HG03108 (cell line): ENCODE results near the gene SLC25A36.
"Not testable (repeated sequence)": the region's sequence is repeated elsewhere in the genome, so short reads cannot be mapped to it uniquely, and the experiment has no call there.

Experiments used
- ATAC-seq: cut with Tn5 transposase; IDR thresholded peaks from one replicate; pipeline ENCODE4 v1.9.1; 2021; ENCODE audit warnings: moderate library complexity; ENCODE audit not compliant: unreplicated experiment

The SLC25A36 gene

GRCh38 chr3:140994316-140994715, 52.7 kb downstream of the SLC25A36 start:
- no peak for ATAC-seq

DNA sequence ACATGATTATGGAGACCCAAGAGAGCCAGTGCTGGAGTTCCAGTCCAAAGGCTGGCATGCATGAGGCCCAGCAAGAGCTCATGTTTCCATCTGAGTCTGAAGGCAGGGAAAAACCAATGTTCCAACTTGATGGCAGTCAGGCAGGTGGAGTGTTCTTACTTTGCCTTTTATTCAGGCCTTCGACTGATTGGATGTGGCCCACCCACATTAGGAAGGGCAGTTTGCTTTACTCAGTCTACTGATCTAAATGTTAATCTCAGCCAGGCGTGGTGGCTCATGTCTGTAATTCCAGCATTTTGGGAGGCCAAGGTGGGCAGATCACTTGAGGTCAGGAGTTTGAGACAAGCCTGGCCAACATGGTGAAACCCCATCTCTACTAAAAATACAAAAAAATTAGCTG, 53.2 kb downstream of the SLC25A36 start:
- not testable (repeated sequence) for ATAC-seq

GRCh38 chr3:140995881-140996280, 54.2 kb downstream of the SLC25A36 start:
- ATAC-seq = no peak

DNA sequence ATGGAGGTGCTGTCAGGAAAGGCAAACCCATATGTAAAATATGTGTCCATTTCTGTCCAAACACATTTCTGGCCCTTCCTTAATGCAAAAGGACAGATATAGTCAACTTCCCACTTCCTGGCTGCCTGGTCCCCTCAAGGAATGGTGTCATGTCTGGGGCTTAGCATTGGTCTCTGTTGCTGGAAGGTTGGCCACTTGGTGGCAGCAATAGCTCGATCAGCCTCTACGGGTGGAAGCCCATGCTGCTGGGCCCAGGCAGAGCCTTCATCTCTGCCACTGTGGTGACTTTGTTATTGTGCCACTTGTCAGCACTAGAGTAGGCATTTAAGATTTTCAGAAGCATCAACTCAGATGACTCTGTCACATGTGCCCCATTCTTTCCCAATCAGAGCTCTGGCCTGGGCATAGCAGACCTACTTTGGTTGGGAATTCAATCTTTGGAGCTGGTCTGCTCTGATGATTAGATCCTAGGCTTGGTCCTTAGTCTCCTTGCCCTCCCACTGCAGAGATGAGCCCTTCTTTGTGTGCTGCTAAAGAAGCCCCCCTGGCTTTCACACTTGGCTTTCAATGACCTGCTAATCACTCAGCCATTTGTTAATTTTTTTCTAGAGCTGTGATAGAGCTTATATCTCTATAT, 58.5 kb downstream of the SLC25A36 start:
- peak; percentile 61 for ATAC-seq

DNA sequence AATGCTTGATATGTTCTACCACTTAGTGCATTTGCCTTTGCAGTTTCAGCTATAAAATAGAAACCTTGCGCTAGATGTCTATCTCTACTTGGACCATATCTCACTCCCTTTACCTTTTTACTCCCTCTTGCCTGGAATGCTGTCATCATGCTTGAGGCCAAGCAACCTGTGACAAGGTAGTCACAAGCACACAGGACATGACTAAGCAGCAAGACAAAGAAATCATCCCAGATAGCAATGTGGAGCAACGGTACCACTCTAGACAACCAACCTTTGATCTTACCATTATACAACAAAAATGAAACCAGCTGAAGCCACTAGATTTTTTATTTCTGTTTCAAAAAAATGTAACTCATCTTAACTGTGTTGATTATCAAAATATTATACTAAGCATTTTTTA, 59.0 kb downstream of the SLC25A36 start:
- ATAC-seq = no peak

DNA sequence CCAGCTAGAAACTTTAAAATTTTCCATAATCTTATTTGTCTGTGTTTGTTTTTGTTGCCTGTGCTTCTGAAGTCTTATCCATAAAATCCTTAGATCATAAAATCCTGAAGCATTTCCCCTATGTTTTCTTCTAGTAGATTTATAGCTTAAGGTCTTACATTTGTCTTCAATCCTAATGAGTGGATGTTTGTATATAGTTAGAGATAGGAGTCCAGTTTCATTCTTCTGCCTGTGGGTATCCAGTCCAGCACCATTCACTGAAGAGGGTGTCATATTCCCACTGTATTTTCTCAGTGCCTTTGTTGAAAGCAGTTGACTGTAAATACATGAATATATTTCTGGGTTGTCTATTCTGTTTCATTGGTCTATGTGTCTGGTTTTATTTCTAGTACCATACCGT, 64.7 kb downstream of the SLC25A36 start:
- ATAC-seq = no peak

DNA sequence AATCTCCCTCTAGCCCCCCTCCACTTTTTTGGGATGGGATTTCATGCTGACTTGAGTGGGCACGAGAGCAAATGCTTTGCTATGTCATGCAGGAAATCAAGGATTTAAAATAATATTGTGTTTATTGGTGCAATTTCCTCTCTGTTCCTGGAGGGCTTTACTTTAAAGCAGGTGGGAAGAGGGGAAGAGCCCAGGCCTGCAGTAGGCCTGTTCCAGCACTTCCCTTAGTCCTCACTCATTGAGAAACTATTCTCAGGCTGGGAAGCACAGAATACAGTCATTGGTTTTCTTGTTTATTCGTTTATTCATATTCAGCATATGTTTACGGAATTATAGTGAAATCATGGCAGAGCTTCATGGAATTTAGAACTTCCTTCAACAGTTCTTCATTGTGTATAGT, 67.9 kb downstream of the SLC25A36 start:
- no peak for ATAC-seq

- ATAC-seq = peak; percentile 83
Observed at GRCh38 chr3:141011232-141011996, 69.8 kb downstream of the SLC25A36 start.

DNA sequence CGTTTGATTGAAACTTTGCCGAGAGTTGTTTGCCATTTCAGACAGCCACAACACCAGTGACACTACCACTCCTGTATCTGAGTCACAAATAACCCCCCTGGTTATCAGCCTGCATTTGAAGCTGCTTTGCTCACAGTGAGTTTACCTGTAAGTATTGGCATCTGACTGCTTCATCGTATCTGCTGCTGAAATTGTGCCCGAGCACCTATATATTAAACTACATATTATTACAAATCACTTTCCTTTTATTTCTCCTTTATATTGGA, 70.3 kb downstream of the SLC25A36 start:
- ATAC-seq = no peak

DNA sequence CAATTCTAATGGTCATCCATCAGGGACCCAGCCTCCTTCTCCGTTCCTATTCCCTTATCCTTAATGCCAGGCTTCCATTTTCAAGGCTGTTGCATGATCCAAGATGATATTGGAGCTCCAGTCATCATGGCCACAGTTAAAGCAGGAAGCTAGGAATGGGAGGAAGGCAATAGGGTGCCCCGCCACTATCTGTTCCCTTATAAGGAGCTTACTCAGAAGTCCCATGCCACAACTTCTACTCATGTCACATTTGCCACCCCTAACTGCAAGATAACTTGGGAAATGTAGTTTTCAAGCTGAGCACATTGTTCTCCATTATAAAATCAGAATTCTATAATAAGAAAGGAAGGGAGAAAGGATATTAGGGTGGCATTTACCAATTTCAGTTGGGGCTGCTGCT, 70.9 kb downstream of the SLC25A36 start:
- no peak for ATAC-seq

GRCh38 chr3:141015481-141015880, 73.8 kb downstream of the SLC25A36 start:
- ATAC-seq = no peak

- not testable (repeated sequence) for ATAC-seq
Observed at GRCh38 chr3:141017366-141018322, 76.0 kb downstream of the SLC25A36 start.

- ATAC-seq = no peak
Observed at GRCh38 chr3:141019244-141019643, 77.6 kb downstream of the SLC25A36 start.

DNA sequence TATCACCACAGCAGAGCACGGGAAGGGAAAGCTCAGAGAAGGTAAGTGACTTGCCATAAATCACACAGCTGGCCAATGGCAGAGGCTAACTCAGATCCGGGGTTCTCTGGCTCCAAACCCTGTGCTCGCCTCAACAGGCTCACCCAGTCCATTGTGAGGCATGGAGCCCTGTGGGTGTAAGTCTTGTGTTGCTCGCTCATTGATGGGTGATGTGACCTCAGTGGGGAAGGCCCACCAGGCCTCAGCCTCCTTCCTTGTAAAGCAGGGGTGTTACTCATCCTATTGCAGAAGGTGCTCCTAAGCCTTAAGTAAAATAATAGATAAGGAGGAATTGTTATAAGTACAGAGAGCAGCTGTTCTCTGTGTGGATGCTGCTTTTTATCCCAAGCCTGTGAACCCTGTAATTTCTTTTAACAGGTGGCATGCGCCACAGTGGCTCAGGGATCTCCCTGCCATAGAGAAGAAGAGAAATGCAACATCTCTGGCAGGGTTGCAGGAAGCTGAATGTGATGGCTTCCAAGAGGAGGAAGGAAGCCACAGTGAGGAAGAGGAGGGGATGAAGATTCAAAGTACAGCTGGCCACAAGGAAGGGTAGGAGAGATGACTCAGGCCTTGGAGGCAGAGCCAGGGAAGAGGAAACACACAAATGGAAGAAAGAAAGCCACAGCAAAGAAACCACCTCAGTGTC, 78.7 kb downstream of the SLC25A36 start:
- ATAC-seq = no peak

GRCh38 chr3:141021261-141021660, 79.6 kb downstream of the SLC25A36 start:
- no peak for ATAC-seq
